HK-2 (cell line): ENCODE data around the gene SMYD3.
"Not testable (repeated sequence)": the region's sequence is repeated elsewhere in the genome, so short reads cannot be mapped to it uniquely, and the experiment has no call there.

Experiments used
- DNase-seq: peaks from one replicate; pipeline ENCODE4 v3.0.0-alpha.2; 2018; ENCODE audit not compliant: unreplicated experiment

Gene SMYD3

DNA sequence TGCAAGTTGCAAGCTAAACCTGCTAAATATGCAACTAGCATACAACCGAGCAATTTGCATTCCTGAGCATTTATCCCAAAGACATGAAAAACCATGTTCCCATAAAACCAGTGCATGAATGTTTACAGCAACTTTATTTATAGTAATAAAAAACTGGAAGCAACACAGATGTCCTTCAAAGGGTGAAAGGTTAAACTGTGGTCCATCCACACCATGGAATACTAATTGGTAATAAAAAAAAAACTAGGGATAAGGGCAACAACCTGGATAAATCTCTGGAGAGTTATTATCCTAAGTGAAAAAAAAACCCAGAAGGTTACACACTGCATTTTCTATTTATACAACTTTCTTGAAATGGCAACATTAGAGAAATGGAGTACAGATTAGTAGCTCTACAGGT, 474.1 kb downstream of the SMYD3 start:
- no peak for DNase-seq

- DNase-seq = peak; percentile 13
Observed at GRCh38 chr1:246032031-246032551, 475.0 kb downstream of the SMYD3 start.

DNA sequence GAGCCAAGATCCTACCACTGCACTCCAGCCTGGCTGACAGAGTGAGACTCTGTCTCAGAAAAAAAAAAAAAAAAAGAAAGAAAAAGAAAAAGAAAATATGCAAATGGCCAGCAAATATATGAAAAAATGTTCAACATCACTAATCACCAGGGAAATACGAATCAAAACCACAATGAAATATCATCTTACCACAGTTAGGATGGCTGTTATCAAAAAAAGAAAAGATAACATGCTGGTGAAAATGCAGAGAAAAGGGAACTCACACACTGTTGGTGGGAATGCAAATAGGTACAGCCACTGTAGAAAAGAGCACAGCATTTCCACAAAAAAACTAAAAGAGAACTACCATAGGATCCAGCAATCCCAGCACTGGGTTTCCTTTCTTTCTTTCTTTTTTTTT, 477.5 kb downstream of the SMYD3 start:
- no peak for DNase-seq

DNA sequence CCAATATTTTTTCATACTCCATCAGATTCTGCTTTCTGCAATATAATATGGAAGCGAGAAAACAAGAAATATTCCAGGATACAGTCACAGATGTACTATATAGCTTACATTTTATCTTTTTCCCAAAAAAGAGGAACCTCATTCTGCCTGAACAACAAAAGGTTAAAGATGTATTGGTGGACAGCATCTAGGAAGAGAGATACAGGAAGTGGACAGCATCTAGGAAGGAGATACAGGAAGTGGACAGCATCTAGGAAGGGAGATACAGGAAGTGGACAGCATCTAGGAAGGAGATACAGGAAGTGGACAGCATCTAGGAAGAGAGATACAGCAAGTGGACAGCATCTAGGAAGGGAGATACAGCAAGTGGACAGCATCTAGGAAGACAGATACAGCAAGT, 483.0 kb downstream of the SMYD3 start:
- not testable (repeated sequence) for DNase-seq

GRCh38 chr1:246020211-246020954, 486.7 kb downstream of the SMYD3 start:
- DNase-seq = no peak

- no peak for DNase-seq
Observed at GRCh38 chr1:246018146-246018545, 488.9 kb downstream of the SMYD3 start.

DNA sequence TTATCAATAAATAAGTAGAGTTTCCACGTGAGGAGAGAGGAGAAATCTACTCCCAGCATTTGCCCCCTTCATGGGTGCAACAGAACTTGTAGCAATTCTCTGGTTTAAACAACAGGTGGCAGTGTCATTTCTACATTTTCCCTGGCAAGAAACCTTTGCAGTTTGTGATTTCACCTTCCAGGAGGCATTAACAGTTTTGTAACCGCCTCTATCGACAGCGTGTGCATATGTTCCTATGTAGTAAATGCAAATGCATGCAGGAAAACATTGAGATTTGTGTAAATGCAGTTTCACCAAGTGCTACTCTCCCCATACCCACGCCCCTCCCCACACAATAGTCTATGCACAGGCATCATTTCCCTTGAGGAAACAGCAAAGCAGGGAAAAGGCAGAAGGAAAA, 494.7 kb downstream of the SMYD3 start:
- DNase-seq = no peak

DNA sequence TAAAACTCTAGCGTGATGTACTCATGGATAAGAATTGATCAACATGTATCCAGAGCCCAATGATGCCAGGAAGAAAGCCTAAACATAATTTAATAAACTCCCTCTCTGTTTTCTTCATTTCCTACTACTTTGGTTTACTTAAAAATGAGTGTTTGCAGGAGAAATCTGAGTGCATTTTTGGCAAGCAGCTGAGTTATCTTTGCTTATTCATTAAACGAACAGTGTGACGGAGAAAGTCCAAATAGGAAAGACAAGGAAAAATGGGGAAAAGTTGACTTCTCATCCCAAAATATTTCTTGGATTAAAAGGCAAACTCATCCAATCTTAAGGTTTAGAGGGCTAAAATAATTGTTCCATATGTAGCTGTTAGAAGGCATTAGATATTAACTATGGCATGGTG, 496.7 kb downstream of the SMYD3 start:
- DNase-seq = no peak

GRCh38 chr1:246008363-246008831, 498.7 kb downstream of the SMYD3 start:
- no peak for DNase-seq

DNA sequence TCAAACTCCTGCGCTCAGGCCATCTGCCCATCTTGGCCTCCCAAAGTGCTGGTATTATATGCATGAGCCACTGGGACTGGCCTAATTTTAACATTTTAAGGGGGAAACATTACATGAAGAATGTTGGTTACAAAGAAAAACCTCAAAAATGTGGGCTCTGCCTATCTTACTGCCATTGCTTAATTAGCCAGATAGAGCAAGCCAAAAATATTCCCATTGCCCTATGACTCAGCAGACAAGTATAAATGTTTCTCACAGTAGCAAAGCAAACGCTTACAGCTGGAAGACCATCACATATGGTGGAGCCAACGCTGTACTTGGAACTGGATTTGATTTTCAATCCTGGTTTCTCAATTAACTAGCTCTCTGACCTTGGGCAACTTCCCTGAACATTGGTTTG, 502.0 kb downstream of the SMYD3 start:
- peak; percentile 25 for DNase-seq

DNA sequence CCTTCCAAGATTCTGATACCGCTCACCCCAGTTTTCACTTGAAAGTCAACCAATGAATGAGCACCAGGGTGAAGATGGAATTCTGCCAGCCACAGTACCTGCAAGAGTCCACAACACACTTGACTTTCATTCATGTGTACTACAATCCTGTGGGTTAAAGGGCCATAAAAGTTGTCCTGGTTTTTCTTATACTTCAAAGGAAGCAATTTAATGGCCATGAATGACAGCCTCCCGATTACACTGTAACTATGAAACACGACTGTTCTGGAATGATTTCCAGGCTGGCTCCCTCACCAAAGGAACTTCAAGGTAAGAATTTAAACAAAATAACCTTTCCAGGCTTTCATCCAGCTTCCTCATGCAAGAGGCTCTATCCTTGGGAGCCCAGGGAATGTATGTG, 502.8 kb downstream of the SMYD3 start:
- DNase-seq = no peak

DNA sequence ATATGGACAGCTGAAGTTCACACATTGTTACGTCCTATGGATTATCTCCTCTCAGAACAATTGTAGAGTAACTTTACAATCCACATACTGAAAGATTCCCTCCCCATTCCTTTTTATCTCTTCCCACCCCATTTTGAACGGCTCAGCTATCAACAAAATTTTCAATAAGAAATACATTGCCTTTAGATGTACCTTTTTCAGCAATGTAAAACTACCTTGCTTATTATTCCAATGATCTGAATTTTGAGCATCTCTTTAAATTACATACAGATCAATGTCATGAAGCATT, 503.7 kb downstream of the SMYD3 start:
- DNase-seq = no peak

- DNase-seq = peak; percentile 92
Observed at GRCh38 chr1:246002725-246003441, 504.2 kb downstream of the SMYD3 start.

DNA sequence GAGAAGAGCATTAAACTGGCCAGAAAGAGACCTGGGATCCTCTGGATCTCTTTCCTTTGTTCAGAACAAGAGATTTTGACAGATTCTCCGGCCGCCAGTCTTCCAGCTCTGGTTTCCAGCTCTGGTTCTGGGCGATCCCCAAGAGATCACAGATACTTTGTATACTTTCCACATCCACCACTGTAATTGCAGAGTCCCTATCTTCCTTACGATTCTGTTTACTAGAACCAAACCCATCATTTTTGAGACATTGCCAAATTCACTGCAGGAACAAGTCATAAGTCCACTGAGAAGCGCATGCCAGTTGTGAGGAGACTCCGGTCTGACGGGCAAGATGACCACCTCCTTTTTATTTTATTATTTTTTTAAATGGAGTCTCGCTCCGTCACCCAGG, 505.2 kb downstream of the SMYD3 start:
- no peak for DNase-seq

- no peak for DNase-seq
Observed at GRCh38 chr1:246001142-246001836, 505.8 kb downstream of the SMYD3 start.

DNA sequence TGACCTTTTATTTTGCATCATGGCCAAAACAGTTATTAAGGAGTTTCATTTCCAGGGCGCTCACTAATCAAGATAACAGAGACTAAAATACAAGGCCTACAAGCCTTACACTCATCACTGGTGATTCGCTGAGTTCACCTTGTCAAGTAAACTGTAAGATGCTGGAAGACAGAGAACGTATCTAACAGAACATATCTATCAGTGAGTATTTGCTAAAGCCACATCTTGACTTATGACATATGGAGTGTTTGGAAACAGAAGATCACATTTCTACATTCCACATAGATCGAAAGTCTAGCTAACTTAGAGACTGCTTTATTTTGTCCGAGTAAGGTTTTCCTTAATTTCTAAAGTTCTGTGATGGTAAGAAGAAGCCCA, 506.5 kb downstream of the SMYD3 start:
- DNase-seq = no peak

DNA sequence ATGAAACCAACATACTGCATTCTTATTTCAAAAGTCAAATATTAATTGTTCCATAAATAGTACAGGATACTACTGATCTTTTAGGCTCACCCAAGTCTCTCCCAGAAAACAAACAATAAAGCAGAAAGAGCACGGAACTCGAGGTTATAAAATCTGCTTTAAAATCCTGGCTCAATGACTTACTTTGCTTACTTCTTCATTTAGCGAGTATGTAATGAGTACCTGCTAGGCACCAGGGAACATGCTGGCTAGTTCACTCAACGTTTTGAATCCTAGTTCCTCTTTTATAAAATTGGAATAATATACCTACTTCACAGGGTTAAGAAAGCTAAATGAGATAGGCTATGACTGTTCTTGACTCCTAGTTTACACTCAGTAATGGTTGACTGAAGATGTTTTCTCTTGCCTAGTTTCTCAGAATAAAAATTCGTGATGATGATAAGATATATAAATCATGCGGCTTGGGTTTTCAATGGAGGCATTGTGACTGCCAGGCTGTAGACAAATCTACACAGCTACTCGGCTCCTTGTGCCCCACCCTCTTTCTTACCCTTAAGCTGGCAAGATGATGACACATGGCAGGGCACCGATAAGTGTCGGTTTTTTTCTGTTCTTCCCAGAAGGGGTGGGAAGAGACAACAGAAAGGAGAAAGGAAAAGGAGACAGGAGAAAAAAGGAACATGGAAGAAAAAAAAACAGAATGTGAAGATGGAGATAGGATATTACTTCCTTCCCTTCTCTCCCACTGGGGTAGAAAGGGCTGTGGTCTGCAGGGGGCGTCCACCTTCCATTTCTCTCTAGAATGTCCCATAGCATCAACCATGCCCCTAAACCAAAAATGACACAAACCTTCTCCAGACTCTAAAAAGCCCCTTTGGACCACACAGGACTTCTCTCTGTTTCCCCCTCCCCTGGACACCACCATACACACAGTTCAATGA, 507.1 kb downstream of the SMYD3 start:
- no peak for DNase-seq

DNA sequence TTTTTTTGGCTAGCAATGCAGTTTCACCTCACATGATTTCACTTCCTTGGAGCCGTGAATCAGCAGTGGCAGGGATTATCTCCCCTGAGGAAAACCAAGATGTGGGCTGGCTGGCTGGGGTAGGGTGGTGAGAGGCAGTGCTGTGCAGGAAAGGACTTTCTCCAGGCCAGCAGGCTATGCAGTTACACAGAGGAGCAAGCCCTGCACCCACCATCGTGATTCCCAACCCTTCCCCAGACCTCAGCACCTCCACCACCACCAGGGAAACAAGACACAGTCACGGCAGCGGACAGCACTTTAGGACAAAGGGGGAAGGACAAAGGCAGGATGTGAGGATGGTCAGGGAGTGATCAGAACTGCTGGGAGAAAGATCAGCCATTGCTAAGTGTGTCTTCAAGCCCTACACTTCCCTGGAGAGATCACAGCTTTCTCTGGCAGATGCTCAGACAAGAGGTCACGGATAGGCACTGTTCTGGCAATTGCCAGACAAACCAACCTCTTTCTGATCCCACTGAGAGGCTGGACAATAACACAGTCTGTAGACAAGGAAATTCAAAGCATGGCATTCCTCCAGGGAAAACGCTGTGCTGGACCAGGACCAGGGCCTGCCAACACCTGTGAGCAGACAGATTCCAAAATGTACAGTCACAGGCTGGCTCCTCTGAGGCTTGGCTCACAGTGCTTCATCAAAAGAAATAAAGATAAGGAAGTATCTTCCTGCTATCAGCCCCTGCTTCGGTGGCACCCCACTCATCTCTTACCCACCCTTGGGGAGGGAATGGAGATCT, 509.4 kb downstream of the SMYD3 start:
- no peak for DNase-seq

DNA sequence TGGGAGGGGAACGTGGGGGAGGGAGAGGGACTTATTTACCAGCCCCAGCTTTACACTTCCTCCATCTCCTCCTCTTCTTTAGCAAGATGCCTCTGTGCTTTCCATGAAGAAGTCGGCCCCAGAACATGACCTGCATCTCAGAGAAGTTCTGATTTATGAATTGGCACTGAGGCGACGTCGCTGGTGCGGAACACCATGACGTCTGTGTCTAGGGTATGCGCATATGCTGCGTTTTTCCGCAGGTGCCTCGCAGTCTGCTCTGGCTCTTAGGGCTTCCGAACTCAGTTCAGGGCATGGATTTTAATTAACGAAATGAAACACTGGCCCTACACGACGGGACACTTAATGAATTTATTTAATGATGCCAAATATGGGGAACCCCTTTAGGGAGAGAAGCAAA, 510.3 kb downstream of the SMYD3 start:
- DNase-seq = no peak

DNA sequence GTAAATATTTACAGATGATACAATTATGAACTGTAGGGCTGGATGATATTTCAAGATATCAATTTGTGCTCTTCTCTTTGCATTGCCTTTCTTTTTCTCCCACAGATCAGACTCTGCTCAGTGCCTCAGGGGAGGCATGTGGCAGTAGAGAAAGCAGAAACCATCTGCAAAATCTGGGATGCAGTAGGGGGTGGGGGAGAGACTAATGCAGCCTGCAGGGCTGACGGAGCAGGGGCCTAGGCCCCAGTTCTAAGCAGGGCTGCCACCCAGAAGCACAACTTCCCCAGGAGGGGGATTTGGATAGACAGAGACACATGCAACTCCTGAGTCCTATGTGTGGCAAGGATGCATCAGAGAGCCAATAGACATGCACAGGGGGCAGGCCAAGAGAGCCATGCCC, 511.6 kb downstream of the SMYD3 start:
- no peak for DNase-seq

GRCh38 chr1:245991266-245991665, 515.8 kb downstream of the SMYD3 start:
- DNase-seq = no peak
